ENCODE measurements around the gene DCT.
"Not testable (repeated sequence)": the region's sequence is repeated elsewhere in the genome, so short reads cannot be mapped to it uniquely, and the experiment has no call there.

DCT gene

GRCh38 chr13:94479616-94480015, at the start of gene DCT:
DCT (minus strand) TSS chr13:94479682; CDS start chr13:94479255, 427 bp downstream.
- no peak within 1 kb of the TSS for H3K4me3 ChIP-seq (replicated peaks; ENCODE audit: low read depth, low read length)
- no peak for DNase-seq (ENCODE audit: extremely low read depth, low read depth)
- TF ChIP-seq CTCF (IDR thresholded peaks at IDR 0.05; ENCODE audit: low read depth, low read length, missing control alignments), result no peak

- H3K4me3 ChIP-seq (replicated peaks; ENCODE audit: low read depth, low read length); DNase-seq (ENCODE audit: extremely low read depth, low read depth): not testable (repeated sequence)
Observed at GRCh38 chr13:94526956-94527355, 47.5 kb upstream of the DCT start.

- no peak for TF ChIP-seq CTCF (IDR thresholded peaks at IDR 0.05; ENCODE audit: low read depth, low read length, missing control alignments)
- H3K4me3 ChIP-seq (replicated peaks; ENCODE audit: low read depth, low read length), result no peak overlapping the region
- no peak for DNase-seq (ENCODE audit: extremely low read depth, low read depth)
Observed at GRCh38 chr13:94525781-94526180, 46.3 kb upstream of the DCT start.

- no peak for TF ChIP-seq CTCF (IDR thresholded peaks at IDR 0.05; ENCODE audit: low read depth, low read length, missing control alignments)
- no peak for DNase-seq (ENCODE audit: extremely low read depth, low read depth)
- no peak overlapping the region for H3K4me3 ChIP-seq (replicated peaks; ENCODE audit: low read depth, low read length)
Observed at GRCh38 chr13:94524407-94524806, 44.9 kb upstream of the DCT start.

GRCh38 chr13:94520001-94520400, 40.5 kb upstream of the DCT start:
- no peak for DNase-seq (ENCODE audit: extremely low read depth, low read depth)
- no peak overlapping the region for H3K4me3 ChIP-seq (replicated peaks; ENCODE audit: low read depth, low read length)
- TF ChIP-seq CTCF (IDR thresholded peaks at IDR 0.05; ENCODE audit: low read depth, low read length, missing control alignments), result no peak

- no peak for DNase-seq (ENCODE audit: extremely low read depth, low read depth)
- TF ChIP-seq CTCF (IDR thresholded peaks at IDR 0.05; ENCODE audit: low read depth, low read length, missing control alignments), result no peak
- H3K4me3 ChIP-seq (replicated peaks; ENCODE audit: low read depth, low read length), result no peak overlapping the region
Observed at GRCh38 chr13:94516456-94516855, 37.0 kb upstream of the DCT start.

- TF ChIP-seq CTCF (IDR thresholded peaks at IDR 0.05; ENCODE audit: low read depth, low read length, missing control alignments), result no peak
- no peak overlapping the region for H3K4me3 ChIP-seq (replicated peaks; ENCODE audit: low read depth, low read length)
- no peak for DNase-seq (ENCODE audit: extremely low read depth, low read depth)
Observed at GRCh38 chr13:94515911-94516310, 36.4 kb upstream of the DCT start.
